Endometrial microvascular endothelial cells (primary cell): ENCODE measurements around the gene CDH2. TPM values are rescaled to one million over a fixed set of nuclear protein-coding genes. Genes with fewer than 3 reads are reported as not detected.

ENCODE experiments used
- in situ Hi-C: cut with HindIII; loops from 2 replicates; pipeline ENCODE4 v1.10.0; 2017; ENCODE audit warnings: low sequenced_read_pairs, low pct_unique_long_range_greater_than_20kb; ENCODE audit errors: inconsistent ontology term
- total RNA-seq: library from RNA; depleted of rRNA; stranded (reverse); fragments of >200 nt; gene quantifications from one replicate; pipeline ENCODE4 v1.2.3, GENCODE V29; 2015; ENCODE audit errors: inconsistent ontology term

CDH2 gene
- total RNA-seq, 1 donor from 2014 or later, result 77.4 TPM

GRCh38 chr18:28019425-28020108, 157.4 kb downstream of the CDH2 start:
- in situ Hi-C loops, result no loop called here

GRCh38 chr18:28018351-28018750, 158.6 kb downstream of the CDH2 start:
- in situ Hi-C loops, result no loop called here

GRCh38 chr18:28015671-28016070, 161.3 kb downstream of the CDH2 start:
- in situ Hi-C loops, result no loop called here

- in situ Hi-C loops, result no loop called here
Measured at GRCh38 chr18:28013066-28013465, 163.9 kb downstream of the CDH2 start.

- in situ Hi-C loops, result no loop called here
Measured at GRCh38 chr18:28012336-28012735, 164.6 kb downstream of the CDH2 start.

GRCh38 chr18:28009589-28009988, 167.3 kb downstream of the CDH2 start:
- in situ Hi-C loops, result no loop called here

- in situ Hi-C loops, result no loop called here
Measured at GRCh38 chr18:28007841-28008240, 169.1 kb downstream of the CDH2 start.

GRCh38 chr18:28005164-28005563, 171.8 kb downstream of the CDH2 start:
- in situ Hi-C loops, result no loop called here

GRCh38 chr18:28004606-28005005, 172.3 kb downstream of the CDH2 start:
- in situ Hi-C loops, result no loop called here

- in situ Hi-C loops, result no loop called here
Measured at GRCh38 chr18:28003451-28003850, 173.5 kb downstream of the CDH2 start.

GRCh38 chr18:28002841-28003240, 174.1 kb downstream of the CDH2 start:
- in situ Hi-C loops, result no loop called here

- in situ Hi-C loops, result no loop called here
Measured at GRCh38 chr18:27996801-27997272, 180.1 kb downstream of the CDH2 start.

- in situ Hi-C loops, result no loop called here
Measured at GRCh38 chr18:27995770-27996502, 181.0 kb downstream of the CDH2 start.

GRCh38 chr18:27994571-27994970, 182.4 kb downstream of the CDH2 start:
- in situ Hi-C loops, result no loop called here

- in situ Hi-C loops, result no loop called here
Measured at GRCh38 chr18:27991391-27991790, 185.5 kb downstream of the CDH2 start.

- in situ Hi-C loops, result no loop called here
Measured at GRCh38 chr18:27985832-27986231, 191.1 kb downstream of the CDH2 start.

GRCh38 chr18:27983780-27984179, 193.2 kb downstream of the CDH2 start:
- in situ Hi-C loops, result no loop called here

GRCh38 chr18:27976806-27977408, 200.0 kb downstream of the CDH2 start:
- in situ Hi-C loops, result no loop called here

GRCh38 chr18:27970321-27970720, 206.6 kb downstream of the CDH2 start:
- in situ Hi-C loops, result no loop called here

- in situ Hi-C loops, result no loop called here
Measured at GRCh38 chr18:27969206-27969605, 207.7 kb downstream of the CDH2 start.
